ENCODE data around the gene CASP7.

CASP7 gene

DNA sequence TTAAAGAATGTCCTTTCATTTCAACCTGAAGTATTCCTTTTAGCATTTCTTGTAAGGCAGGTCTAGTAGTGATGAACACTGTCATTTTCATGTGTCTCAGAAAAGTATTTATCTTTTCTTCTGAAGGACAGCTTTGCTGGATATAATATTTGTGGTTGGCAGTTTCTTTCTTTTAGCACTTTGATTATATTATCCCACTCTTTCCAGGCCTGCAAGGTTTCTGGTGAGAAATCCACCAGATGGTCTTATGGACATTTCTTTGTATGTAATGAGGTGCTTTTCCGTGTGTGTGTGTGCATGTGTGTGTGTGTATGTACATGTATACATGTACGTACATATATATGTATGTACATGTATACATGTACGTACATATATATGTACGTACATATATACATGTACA lies 7.3 kb downstream of the CASP7 start:
- intact Hi-C loops (cut with DNase I; ENCODE audit: low total_unique reads) = no loop called here
- peaks cover 0 to 25% (median 11%) of the 10 kb centered on the region in 3 donors for H3K9me3 ChIP-seq
- TF ChIP-seq, protein P1, sequence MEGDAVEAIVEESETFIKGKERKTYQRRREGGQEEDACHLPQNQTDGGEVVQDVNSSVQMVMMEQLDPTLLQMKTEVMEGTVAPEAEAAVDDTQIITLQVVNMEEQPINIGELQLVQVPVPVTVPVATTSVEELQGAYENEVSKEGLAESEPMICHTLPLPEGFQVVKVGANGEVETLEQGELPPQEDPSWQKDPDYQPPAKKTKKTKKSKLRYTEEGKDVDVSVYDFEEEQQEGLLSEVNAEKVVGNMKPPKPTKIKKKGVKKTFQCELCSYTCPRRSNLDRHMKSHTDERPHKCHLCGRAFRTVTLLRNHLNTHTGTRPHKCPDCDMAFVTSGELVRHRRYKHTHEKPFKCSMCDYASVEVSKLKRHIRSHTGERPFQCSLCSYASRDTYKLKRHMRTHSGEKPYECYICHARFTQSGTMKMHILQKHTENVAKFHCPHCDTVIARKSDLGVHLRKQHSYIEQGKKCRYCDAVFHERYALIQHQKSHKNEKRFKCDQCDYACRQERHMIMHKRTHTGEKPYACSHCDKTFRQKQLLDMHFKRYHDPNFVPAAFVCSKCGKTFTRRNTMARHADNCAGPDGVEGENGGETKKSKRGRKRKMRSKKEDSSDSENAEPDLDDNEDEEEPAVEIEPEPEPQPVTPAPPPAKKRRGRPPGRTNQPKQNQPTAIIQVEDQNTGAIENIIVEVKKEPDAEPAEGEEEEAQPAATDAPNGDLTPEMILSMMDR (IDR thresholded peaks at IDR 0.05) = no peak
- H3K27ac ChIP-seq = no peak overlapping the region
- no peaks in the 10 kb centered on the region for H3K27me3 ChIP-seq
- peaks cover 7 to 12% (median 8%) of the 10 kb centered on the region in 3 donors for H3K36me3 ChIP-seq
- DNase-seq = no peak
- no peaks in the 10 kb centered on the region for H3K4me1 ChIP-seq
- H3K4me3 ChIP-seq = no peak overlapping the region

DNA sequence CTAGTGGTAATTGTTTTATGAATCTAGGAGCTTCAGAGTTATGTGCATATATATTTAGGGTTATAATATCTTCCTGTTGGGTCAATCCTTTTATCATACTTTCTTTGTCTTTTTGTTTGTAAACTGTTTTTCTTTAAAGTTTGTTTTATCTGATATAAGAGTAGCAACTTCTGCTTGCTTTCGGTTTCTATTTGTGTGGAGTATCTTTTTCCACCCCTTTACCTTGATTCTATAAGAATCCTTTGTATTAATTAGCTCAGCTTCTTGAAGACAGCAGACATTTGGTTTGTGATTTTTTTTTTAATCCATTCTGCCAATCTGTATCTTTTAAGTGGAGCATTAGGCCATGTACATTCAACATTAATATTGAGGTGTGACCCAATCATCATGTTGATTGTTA lies 9.3 kb downstream of the CASP7 start:
- no peak overlapping the region for H3K4me3 ChIP-seq
- intact Hi-C loops (cut with DNase I; ENCODE audit: low total_unique reads) = no loop called here
- peaks cover 0 to 44% (median 21%) of the 10 kb centered on the region in 3 donors for H3K9me3 ChIP-seq
- H3K27me3 ChIP-seq = no peaks in the 10 kb centered on the region
- no peaks in the 10 kb centered on the region for H3K4me1 ChIP-seq
- DNase-seq = no peak
- H3K36me3 ChIP-seq = peaks cover 20 to 32% (median 28%) of the 10 kb centered on the region in 3 donors
- H3K27ac ChIP-seq = no peak overlapping the region
- TF ChIP-seq, protein P1 (IDR thresholded peaks at IDR 0.05) = no peak

DNA sequence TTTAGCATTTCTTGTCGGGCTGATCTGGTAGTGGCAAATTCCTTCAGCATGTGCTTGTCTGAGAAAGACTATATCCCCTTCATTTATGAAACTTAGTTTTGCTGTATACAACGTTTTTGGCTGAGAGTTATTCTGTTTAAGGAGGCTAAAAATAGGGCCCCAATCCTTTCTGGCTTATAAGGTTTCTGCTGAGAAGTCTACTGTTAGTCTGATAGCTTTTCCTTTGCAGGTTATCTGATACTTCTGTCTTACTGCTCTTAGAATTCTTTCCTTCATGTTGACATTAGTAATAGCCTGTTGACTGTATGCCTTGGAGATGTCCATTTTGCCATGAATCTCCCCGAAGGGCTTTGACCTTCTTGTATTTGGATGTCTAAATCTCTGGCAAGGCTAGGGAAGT lies 9.9 kb downstream of the CASP7 start:
- Histone ChIP-seq H3K4me1 (no peaks in the 10 kb centered on the region), H3K27me3 (no peaks in the 10 kb centered on the region), H3K27ac (no peak overlapping the region), H3K4me3 (no peak overlapping the region), H3K36me3 (peaks cover 23 to 37% (median 32%) of the 10 kb centered on the region in 3 donors), H3K9me3 (peaks cover 0 to 47% (median 21%) of the 10 kb centered on the region in 3 donors)
- DNase-seq = no peak
- intact Hi-C loops (cut with DNase I; ENCODE audit: low total_unique reads) = no loop called here
- TF ChIP-seq, protein P1 (IDR thresholded peaks at IDR 0.05) = no peak

DNA sequence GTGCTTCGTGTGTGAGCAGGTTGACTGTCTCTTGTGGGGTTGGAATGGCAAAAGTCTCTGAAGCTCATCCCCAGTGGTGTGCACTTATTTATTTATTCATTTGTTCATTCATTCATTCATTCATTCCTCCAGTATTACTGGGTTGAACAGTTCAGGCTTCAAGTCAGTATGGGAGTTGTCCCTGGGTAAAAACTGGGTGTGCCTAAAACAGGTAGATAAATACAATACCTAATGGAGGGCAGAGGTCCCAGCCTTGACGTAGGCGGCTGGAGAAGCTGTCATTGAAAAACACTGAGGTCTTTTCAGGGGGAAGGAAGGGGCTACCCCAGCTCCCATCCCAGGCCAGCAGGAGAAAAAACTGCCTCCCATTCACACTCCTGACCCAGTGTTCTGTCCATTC lies 11.0 kb downstream of the CASP7 start:
- TF ChIP-seq, protein P1 (IDR thresholded peaks at IDR 0.05) = no peak
- H3K4me3 ChIP-seq = no peak overlapping the region
- intact Hi-C loops (cut with DNase I; ENCODE audit: low total_unique reads) = no loop called here
- no peak for DNase-seq
- H3K4me1 ChIP-seq = no peaks in the 10 kb centered on the region
- H3K27me3 ChIP-seq = no peaks in the 10 kb centered on the region
- peaks cover 23 to 37% (median 32%) of the 10 kb centered on the region in 3 donors for H3K36me3 ChIP-seq
- peaks cover 0 to 47% (median 21%) of the 10 kb centered on the region in 3 donors for H3K9me3 ChIP-seq
- H3K27ac ChIP-seq = no peak overlapping the region

DNA sequence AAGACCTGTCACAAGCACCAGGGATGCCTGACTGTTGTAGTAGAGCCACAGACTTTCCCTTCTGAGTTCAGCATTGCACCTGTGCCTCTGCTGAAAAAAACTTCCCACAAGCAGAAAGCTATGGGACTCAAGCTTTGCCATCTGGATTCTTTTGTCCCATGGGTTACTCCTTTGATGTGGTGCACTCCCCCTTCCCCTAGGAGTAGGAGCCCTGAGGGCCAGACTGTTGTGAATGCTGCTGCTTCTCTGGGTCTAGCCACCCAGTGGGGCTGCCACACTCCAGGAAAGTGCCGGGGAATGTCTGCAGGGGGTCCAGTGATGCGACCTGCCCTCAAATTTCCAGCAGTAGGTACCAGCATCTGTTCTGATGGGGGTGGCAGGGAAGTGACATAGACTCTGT lies 11.7 kb downstream of the CASP7 start:
- intact Hi-C loops (cut with DNase I; ENCODE audit: low total_unique reads) = no loop called here
- Histone ChIP-seq H3K4me3 (no peak overlapping the region), H3K27ac (no peak overlapping the region), H3K36me3 (peaks cover 23 to 37% (median 31%) of the 10 kb centered on the region in 3 donors), H3K9me3 (peaks cover 0 to 42% (median 21%) of the 10 kb centered on the region in 3 donors), H3K27me3 (no peaks in the 10 kb centered on the region), H3K4me1 (no peaks in the 10 kb centered on the region)
- no peak for DNase-seq
- TF ChIP-seq, protein P1 (IDR thresholded peaks at IDR 0.05) = no peak

DNA sequence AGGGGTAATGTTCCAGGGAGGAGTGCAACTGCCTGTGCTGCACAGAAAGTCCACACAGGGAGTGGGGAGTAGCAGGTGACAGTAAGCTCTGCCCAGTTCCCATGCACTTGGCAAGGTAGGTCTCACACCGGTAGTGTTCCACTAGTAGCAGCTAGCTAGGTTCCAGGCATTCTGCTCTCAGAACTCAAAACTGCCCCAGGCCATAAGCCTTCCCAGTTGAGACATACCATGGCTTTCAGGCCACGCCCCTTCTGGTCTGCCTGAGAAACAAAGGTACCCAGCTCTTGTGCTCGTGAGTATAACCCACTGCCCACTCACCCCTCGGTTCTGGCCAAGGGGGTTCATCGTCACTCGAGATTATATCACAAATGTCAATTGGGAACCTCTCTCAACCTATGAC lies 12.6 kb downstream of the CASP7 start:
- no peak for DNase-seq
- H3K27me3 ChIP-seq = no peaks in the 10 kb centered on the region
- intact Hi-C loops (cut with DNase I; ENCODE audit: low total_unique reads) = no loop called here
- peaks cover 23 to 35% (median 28%) of the 10 kb centered on the region in 3 donors for H3K36me3 ChIP-seq
- no peak overlapping the region for H3K27ac ChIP-seq
- TF ChIP-seq, protein P1 (IDR thresholded peaks at IDR 0.05) = no peak
- no peak overlapping the region for H3K4me3 ChIP-seq
- peaks cover 0 to 33% (median 14%) of the 10 kb centered on the region in 3 donors for H3K9me3 ChIP-seq
- no peaks in the 10 kb centered on the region for H3K4me1 ChIP-seq
